Gastrocnemius medialis (tissue), 4 donors: ENCODE results near the gene DPRX. TPM values are rescaled to one million over a fixed set of nuclear protein-coding genes. Genes with fewer than 3 reads are reported as not detected.

Experiments
- ATAC-seq, 2 donors: fragments of 150-250 bp; one replicate each; pipeline ENCODE4 v1.9.1; 2016
- DNase-seq, 2 donors: peaks; one replicate each; pipeline ENCODE4 v3.0.0-alpha.2; 2019
- H3K27ac ChIP-seq, 4 donors: fragments of 200-600 bp; sonication (generic); 1 replicate in 1 of 4; 2 replicates in 3 of 4; pipeline ENCODE4 v1.5.1; 2016 to 2018; ENCODE audit warnings: mild to moderate bottlenecking in 2 of 4, moderate library complexity in 1 of 4
- H3K27me3 ChIP-seq, 3 donors: fragments of 200-600 bp; sonication (generic) in 2 of 3; 1 replicate in 1 of 3; 2 replicates in 2 of 3; pipeline versions ENCODE4 v1.5.1 to v1.6.0; 2016 to 2019; ENCODE audit warnings: mild to moderate bottlenecking in 1 of 3, moderate library complexity in 1 of 3
- H3K36me3 ChIP-seq, 2 donors: fragments of 200-600 bp; sonication (generic) in 1 of 2; one replicate each; pipeline ENCODE4 v1.5.1; 2017 to 2018
- H3K4me1 ChIP-seq, 2 donors: fragments of 200-600 bp; sonication (generic) in 1 of 2; one replicate each; pipeline ENCODE4 v1.5.1; 2016 to 2017; ENCODE audit warnings: mild to moderate bottlenecking in 2 of 2
- H3K4me3 ChIP-seq, 4 donors: fragments of 200-600 bp; sonication (generic) in 3 of 4; 1 replicate in 1 of 4; 2 replicates in 3 of 4; pipeline ENCODE4 v1.5.1; 2016 to 2019; ENCODE audit warnings: mild to moderate bottlenecking in 2 of 4
- H3K9me3 ChIP-seq, 3 donors: fragments of 200-600 bp; sonication (generic) in 2 of 3; 1 replicate in 1 of 3; 2 replicates in 2 of 3; pipeline ENCODE4 v1.5.1; 2016 to 2019
- CTCF ChIP-seq, 5 experiments: fragments of 450-650 bp in 3 of 5; fragments of 200-600 bp in 2 of 5; sonication (generic) in 2 of 5; IDR thresholded peaks in 4 of 5; conservative IDR thresholded peaks in 1 of 5; 1 replicate in 4 of 5; 2 replicates in 1 of 5; pipeline ENCODE4 v1.5.1; 2016 to 2019; ENCODE audit warnings: antibody characterized with exemption in 5 of 5, mild to moderate bottlenecking in 3 of 5, moderate library complexity in 3 of 5
- POLR2A ChIP-seq, 2 donors: fragments of 450-650 bp; IDR thresholded peaks; one replicate each; pipeline ENCODE4 v1.6.1; 2017; ENCODE audit warnings: antibody characterized with exemption in 2 of 2, mild to moderate bottlenecking in 2 of 2, moderate library complexity in 2 of 2
- in situ Hi-C, 4 donors: fragments of 200-750 bp; cut with MboI; loops; one replicate each; pipeline versions ENCODE4 v1.15.0 to v1.8.0; 2017; ENCODE audit warnings: low sequenced_read_pairs in 4 of 4
- intact Hi-C: fragments of 100-400 bp; cut with DNase I; formaldehyde crosslinking; loops from one replicate; pipeline ENCODE4 v1.15.1; 2023; ENCODE audit warnings: low total_unique reads
- total RNA-seq, 4 donors: library from RNA; depleted of rRNA; stranded (reverse); fragments of >200 nt; gene quantifications; one replicate each; pipeline versions ENCODE4 v1.1.0 to v1.2.3, GENCODE V29; 2016

Gene DPRX
- total RNA-seq, 4 donors from 2014 or later = 3.0 TPM; not detected in 3

GRCh38 chr19:53600217-53600616, 31.6 kb upstream of the DPRX start:
- Histone ChIP-seq H3K27ac (peak overlapping the region in 3 of 4 donors; percentile 64 to 68 (median 66)), H3K4me3 (peak overlapping the region in 1 of 4 donors; percentile 20), H3K9me3 (no peaks in the 10 kb centered on the region), H3K36me3 (no peaks in the 10 kb centered on the region), H3K27me3 (no peaks in the 10 kb centered on the region), H3K4me1 (no peaks in the 10 kb centered on the region)
- intact Hi-C loops (no loop called here), in situ Hi-C loops (no loop called here)
- DNase-seq (no peak), ATAC-seq (peak; percentile 42 to 55)
- TF ChIP-seq POLR2A (IDR thresholded peaks at IDR 0.05) (peak in 1 of 2 donors; percentile 15), CTCF (IDR thresholded peaks at IDR 0.05 in 4 of 5, conservative IDR thresholded peaks at IDR 0.05 in 1 of 5) (no peak)

- in situ Hi-C loops = no loop called here
- H3K27ac ChIP-seq = no peak overlapping the region
Measured at GRCh38 chr19:53606031-53606430, 25.8 kb upstream of the DPRX start.

GRCh38 chr19:53608381-53608780, 23.4 kb upstream of the DPRX start:
- TF ChIP-seq POLR2A (IDR thresholded peaks at IDR 0.05) (no peak), CTCF (IDR thresholded peaks at IDR 0.05 in 4 of 5, conservative IDR thresholded peaks at IDR 0.05 in 1 of 5) (no peak)
- Histone ChIP-seq H3K27ac (no peak overlapping the region), H3K4me3 (no peak overlapping the region), H3K27me3 (no peaks in the 10 kb centered on the region), H3K9me3 (no peaks in the 10 kb centered on the region), H3K4me1 (no peaks in the 10 kb centered on the region), H3K36me3 (no peaks in the 10 kb centered on the region)
- no peak for DNase-seq
- in situ Hi-C loops = no loop called here
- intact Hi-C loops = no loop called here
- no peak for ATAC-seq

More at GRCh38 chr19:53606031-53606430, 25.8 kb upstream of the DPRX start:
- Histone ChIP-seq H3K9me3 (no peaks in the 10 kb centered on the region), H3K27me3 (no peaks in the 10 kb centered on the region), H3K36me3 (no peaks in the 10 kb centered on the region), H3K4me1 (no peaks in the 10 kb centered on the region), H3K4me3 (no peak overlapping the region)
- ATAC-seq (no peak), DNase-seq (no peak)
- no peak for TF ChIP-seq POLR2A (IDR thresholded peaks at IDR 0.05)
- no peak for TF ChIP-seq CTCF (IDR thresholded peaks at IDR 0.05 in 4 of 5, conservative IDR thresholded peaks at IDR 0.05 in 1 of 5)
- intact Hi-C loops = no loop called here

GRCh38 chr19:53612762-53613526, 18.9 kb upstream of the DPRX start:
- no peak overlapping the region for H3K4me3 ChIP-seq
- H3K27me3 ChIP-seq = no peaks in the 10 kb centered on the region
- ATAC-seq (no peak), DNase-seq (no peak)
- no peak overlapping the region for H3K27ac ChIP-seq
- intact Hi-C loops (no loop called here), in situ Hi-C loops (no loop called here)
- TF ChIP-seq POLR2A (IDR thresholded peaks at IDR 0.05) = no peak
- TF ChIP-seq CTCF (IDR thresholded peaks at IDR 0.05 in 4 of 5, conservative IDR thresholded peaks at IDR 0.05 in 1 of 5) = no peak
- no peaks in the 10 kb centered on the region for H3K4me1 ChIP-seq
- no peaks in the 10 kb centered on the region for H3K9me3 ChIP-seq
- no peaks in the 10 kb centered on the region for H3K36me3 ChIP-seq
